Vagina (tissue), 2 donors: ENCODE measurements around the gene RNF224. TPM values are rescaled to one million over a fixed set of nuclear protein-coding genes. Genes with fewer than 3 reads are reported as not detected.

Experiments
- DNase-seq, 2 donors: peaks; one replicate each; pipeline ENCODE4 v3.0.0-alpha.2; 2017; ENCODE audit errors: extremely low spot score in 2 of 2
- H3K27ac ChIP-seq: fragments of 200-600 bp; sonication (generic); one replicate; pipeline ENCODE4 v1.5.1; 2019
- H3K27me3 ChIP-seq: fragments of 200-600 bp; sonication (generic); one replicate; pipeline ENCODE4 v1.5.1; 2019
- H3K36me3 ChIP-seq, 2 donors: fragments of 200-600 bp; sonication (generic); one replicate each; pipeline ENCODE4 v1.5.1; 2017 to 2019
- H3K4me1 ChIP-seq: fragments of 200-600 bp; sonication (generic); one replicate; pipeline ENCODE4 v1.5.1; 2019
- H3K4me3 ChIP-seq, 2 donors: fragments of 200-600 bp; sonication (generic); 1 replicate in 1 of 2; 2 replicates in 1 of 2; pipeline ENCODE4 v1.5.1; 2016 to 2019
- H3K9me3 ChIP-seq: fragments of 200-600 bp; sonication (generic); one replicate; pipeline ENCODE4 v1.5.1; 2019
- CTCF ChIP-seq, 3 experiments: fragments of 450-650 bp in 2 of 3; fragments of 200-600 bp in 1 of 3; sonication (generic) in 1 of 3; IDR thresholded peaks; one replicate each; pipeline ENCODE4 v1.5.1; 2017 to 2019; ENCODE audit warnings: antibody characterized with exemption in 3 of 3, mild to moderate bottlenecking in 2 of 3, moderate library complexity in 2 of 3
- POLR2A ChIP-seq, 2 donors: fragments of 450-650 bp; IDR thresholded peaks; one replicate each; pipeline ENCODE4 v1.6.1; 2017; ENCODE audit warnings: antibody characterized with exemption in 2 of 2, mild to moderate bottlenecking in 2 of 2, moderate library complexity in 2 of 2
- POLR2AphosphoS5 ChIP-seq, 2 donors: sonication (generic); formaldehyde crosslinking; IDR thresholded peaks; one replicate each; pipeline ENCODE4 v1.9.0; 2017; ENCODE audit warnings: antibody characterized with exemption in 2 of 2, mild to moderate bottlenecking in 2 of 2, low read depth in 1 of 2; ENCODE audit not compliant: insufficient read depth in 1 of 2
- intact Hi-C: fragments of 100-400 bp; cut with DNase I; formaldehyde crosslinking; loops from one replicate; pipeline ENCODE4 v1.15.1; 2023
- total RNA-seq: library from RNA; depleted of rRNA; stranded (reverse); fragments of >200 nt; gene quantifications from one replicate; pipeline ENCODE4 v1.2.3, GENCODE V29; 2016

RNF224 gene
- total RNA-seq, 1 donor from 2014 or later = 0.74 TPM

GRCh38 chr9:137231372-137232039 is 4.2 kb downstream of the RNF224 start:
- no peak overlapping the region for H3K4me3 ChIP-seq
- TF ChIP-seq POLR2A (IDR thresholded peaks at IDR 0.05) = no peak
- TF ChIP-seq POLR2AphosphoS5 (IDR thresholded peaks at IDR 0.05; ENCODE audit: insufficient read depth in 1 of 2, low read depth in 1 of 2) = no peak
- no peak for TF ChIP-seq CTCF (IDR thresholded peaks at IDR 0.05)
- H3K36me3 ChIP-seq = no peaks in the 10 kb centered on the region
- H3K9me3 ChIP-seq = no peaks in the 10 kb centered on the region
- intact Hi-C loops = no loop called here
- DNase-seq = no peak
- peaks cover 22% of the 10 kb centered on the region for H3K4me1 ChIP-seq
- no peak overlapping the region for H3K27ac ChIP-seq
- H3K27me3 ChIP-seq = peaks cover 4% of the 10 kb centered on the region

- TF ChIP-seq POLR2AphosphoS5 (IDR thresholded peaks at IDR 0.05; ENCODE audit: insufficient read depth in 1 of 2, low read depth in 1 of 2) (no peak), POLR2A (IDR thresholded peaks at IDR 0.05) (no peak), CTCF (IDR thresholded peaks at IDR 0.05) (no peak)
- Histone ChIP-seq H3K9me3 (no peaks in the 10 kb centered on the region), H3K4me1 (peaks cover 23% of the 10 kb centered on the region), H3K36me3 (no peaks in the 10 kb centered on the region), H3K27ac (no peak overlapping the region), H3K4me3 (no peak overlapping the region), H3K27me3 (peaks cover 4% of the 10 kb centered on the region)
- DNase-seq = no peak
- intact Hi-C loops = no loop called here
Measured at GRCh38 chr9:137232101-137232500, 4.8 kb downstream of the RNF224 start.

GRCh38 chr9:137232510-137232909 is 5.2 kb downstream of the RNF224 start:
- no peaks in the 10 kb centered on the region for H3K36me3 ChIP-seq
- no peak overlapping the region for H3K27ac ChIP-seq
- no peak overlapping the region for H3K4me3 ChIP-seq
- no peak for TF ChIP-seq POLR2A (IDR thresholded peaks at IDR 0.05)
- no peak for TF ChIP-seq POLR2AphosphoS5 (IDR thresholded peaks at IDR 0.05; ENCODE audit: insufficient read depth in 1 of 2, low read depth in 1 of 2)
- TF ChIP-seq CTCF (IDR thresholded peaks at IDR 0.05) = no peak
- H3K4me1 ChIP-seq = peaks cover 23% of the 10 kb centered on the region
- no peak for DNase-seq
- no peaks in the 10 kb centered on the region for H3K9me3 ChIP-seq
- peaks cover 4% of the 10 kb centered on the region for H3K27me3 ChIP-seq
- intact Hi-C loops = no loop called here

DNA sequence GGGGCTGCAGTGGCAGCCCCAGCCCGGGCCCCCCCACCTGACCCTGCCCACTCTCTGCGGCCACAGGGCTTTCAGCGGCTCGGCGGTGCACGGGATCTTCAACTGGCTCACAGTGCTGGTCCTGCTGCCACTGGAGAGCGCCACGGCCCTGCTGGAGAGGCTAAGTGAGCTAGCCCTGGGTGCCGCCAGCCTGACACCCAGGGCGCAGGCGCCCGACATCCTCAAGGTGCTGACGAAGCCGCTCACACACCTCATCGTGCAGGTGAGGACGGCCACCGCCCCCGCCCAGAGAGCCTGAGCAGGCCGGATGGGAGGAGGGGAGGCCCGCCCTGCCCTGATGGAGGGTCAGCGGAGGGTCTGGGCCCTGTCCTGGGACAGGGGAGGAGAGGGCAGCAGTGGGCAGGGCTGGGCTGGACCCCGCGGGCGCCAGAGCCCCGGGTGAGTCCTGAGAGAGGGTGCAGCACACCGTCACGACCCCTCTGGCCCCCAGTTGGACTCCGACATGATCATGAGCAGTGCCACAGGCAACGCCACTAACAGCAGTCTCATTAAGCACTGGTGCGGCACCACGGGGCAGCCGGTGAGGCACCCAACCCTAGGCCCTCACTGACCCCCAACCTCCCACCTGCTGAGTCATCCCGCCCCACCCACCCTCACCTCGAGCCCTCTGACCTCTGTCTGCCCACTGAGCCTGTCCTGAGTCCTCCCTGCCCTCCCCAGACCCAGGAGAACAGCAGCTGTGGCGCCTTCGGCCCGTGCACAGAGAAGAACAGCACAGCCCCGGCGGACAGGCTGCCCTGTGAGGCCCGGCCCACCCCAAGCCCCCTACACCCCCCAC is 6.1 kb downstream of the RNF224 start:
- Histone ChIP-seq H3K36me3 (no peaks in the 10 kb centered on the region), H3K4me1 (peaks cover 24% of the 10 kb centered on the region), H3K27ac (no peak overlapping the region), H3K4me3 (no peak overlapping the region), H3K9me3 (no peaks in the 10 kb centered on the region), H3K27me3 (peaks cover 4% of the 10 kb centered on the region)
- no peak for DNase-seq
- intact Hi-C loops = no loop called here
- no peak for TF ChIP-seq POLR2A (IDR thresholded peaks at IDR 0.05)
- TF ChIP-seq CTCF (IDR thresholded peaks at IDR 0.05) = no peak
- no peak for TF ChIP-seq POLR2AphosphoS5 (IDR thresholded peaks at IDR 0.05; ENCODE audit: insufficient read depth in 1 of 2, low read depth in 1 of 2)
